Caco-2 (cell line): Measurements from ENCODE around the gene CREB3L2. TPM values are rescaled to one million over a fixed set of nuclear protein-coding genes. Genes with fewer than 3 reads are reported as not detected.
"Not testable (repeated sequence)": the region's sequence is repeated elsewhere in the genome, so short reads cannot be mapped to it uniquely, and the experiment has no call there.

Experiments
- BruUV-seq: library from RNA; stranded (reverse); fragments of 400-500 nt; replicated peaks from 2 replicates; lab custom pipeline; 2021; lab: Mats Ljungman, UMichigan
- CTCF ChIA-PET: fragments of 300-600 bp; sonication (Branson Sonifier 250); formaldehyde crosslinking; loops from one replicate; lab custom pipeline; 2022; ENCODE audit warnings: antibody characterized with exemption; lab: Charles Lee
- POLR2A ChIA-PET: fragments of 300-600 bp; sonication (Branson Sonifier 250); formaldehyde crosslinking; loops from one replicate; lab custom pipeline; 2022; ENCODE audit warnings: antibody characterized with exemption; lab: Charles Lee
- DNase-seq, 2 experiments: peaks; one replicate each; pipeline versions ENCODE4 v3.0.0 to v3.0.0-alpha.2; 2020 to 2022
- H3K27me3 ChIP-seq: replicated peaks from 2 replicates; pipeline ENCODE4 v1.6.0; 2011; ENCODE audit warnings: low read length; ENCODE audit not compliant: control insufficient read depth, insufficient read depth
- H3K36me3 ChIP-seq: 2 replicates; pipeline ENCODE4 v1.5.1; 2011; ENCODE audit warnings: low read length; ENCODE audit not compliant: control insufficient read depth, insufficient read depth
- H3K4me1 ChIP-seq: fragments of 250-450 bp; sonication (Bioruptor Pico); 2 replicates; pipeline ENCODE4 v1.5.1; 2020; ENCODE audit warnings: mild to moderate bottlenecking
- H3K4me3 ChIP-seq: 2 replicates; pipeline ENCODE4 v1.5.1; 2011; ENCODE audit warnings: low read depth, mild to moderate bottlenecking, control low read depth, low read length
- H3K9me3 ChIP-seq: fragments of 250-450 bp; sonication (Bioruptor Pico); 2 replicates; pipeline ENCODE4 v1.5.1; 2020; ENCODE audit warnings: mild to moderate bottlenecking, moderate library complexity
- H3K27ac Mint-ChIP-seq: one replicate; pipeline ENCODE4 v1.8.0; 2022; ENCODE audit warnings: mixed read lengths; ENCODE audit not compliant: unreplicated experiment
- H3K27me3 Mint-ChIP-seq: one replicate; pipeline ENCODE4 v1.8.0; 2022; ENCODE audit warnings: mixed read lengths; ENCODE audit not compliant: insufficient read depth, unreplicated experiment
- H3K36me3 Mint-ChIP-seq: one replicate; pipeline ENCODE4 v1.8.0; 2022; ENCODE audit warnings: mild to moderate bottlenecking, mixed read lengths; ENCODE audit not compliant: insufficient read depth, unreplicated experiment
- H3K4me1 Mint-ChIP-seq: one replicate; pipeline ENCODE4 v1.8.0; 2022; ENCODE audit warnings: low read depth, mixed read lengths; ENCODE audit not compliant: unreplicated experiment
- H3K4me3 Mint-ChIP-seq: one replicate; pipeline ENCODE4 v1.8.0; 2022; ENCODE audit warnings: mild to moderate bottlenecking, moderate library complexity, mixed read lengths; ENCODE audit not compliant: unreplicated experiment
- H3K9me3 Mint-ChIP-seq: one replicate; pipeline ENCODE4 v1.8.0; 2022; ENCODE audit warnings: mixed read lengths; ENCODE audit not compliant: unreplicated experiment
- intact Hi-C: fragments of 100-400 bp; cut with micrococcal nuclease; formaldehyde crosslinking; loops from one replicate; pipeline ENCODE4 v1.10.0; 2022; ENCODE audit not compliant: unreplicated experiment
- total RNA-seq: library from RNA; stranded (reverse); gene quantifications from 2 replicates; pipeline ENCODE4 v1.2.3, GENCODE V29; 2022
- TF ChIP-seq, protein P1 (sequence below), 2 experiments: fragments of 200-600 bp in 1 of 2; IDR thresholded peaks; 1 replicate in 1 of 2; 2 replicates in 1 of 2; pipeline versions ENCODE4 v1.5.1 to v1.8.0; 2011 to 2022; ENCODE audit warnings: antibody characterized with exemption in 1 of 2, control low read depth in 1 of 2, inconsistent platforms in 1 of 2, low read depth in 1 of 2, low read length in 1 of 2, mild to moderate bottlenecking in 1 of 2, moderate library complexity in 1 of 2; ENCODE audit not compliant: insufficient read depth in 1 of 2, severe bottlenecking in 1 of 2, unreplicated experiment in 1 of 2

Gene CREB3L2
- total RNA-seq, 1 experiment from 2014 or later = 123 TPM

GRCh38 chr7:137836113-137836509, 165.8 kb downstream of the CREB3L2 start:
- TF ChIP-seq, protein P1, sequence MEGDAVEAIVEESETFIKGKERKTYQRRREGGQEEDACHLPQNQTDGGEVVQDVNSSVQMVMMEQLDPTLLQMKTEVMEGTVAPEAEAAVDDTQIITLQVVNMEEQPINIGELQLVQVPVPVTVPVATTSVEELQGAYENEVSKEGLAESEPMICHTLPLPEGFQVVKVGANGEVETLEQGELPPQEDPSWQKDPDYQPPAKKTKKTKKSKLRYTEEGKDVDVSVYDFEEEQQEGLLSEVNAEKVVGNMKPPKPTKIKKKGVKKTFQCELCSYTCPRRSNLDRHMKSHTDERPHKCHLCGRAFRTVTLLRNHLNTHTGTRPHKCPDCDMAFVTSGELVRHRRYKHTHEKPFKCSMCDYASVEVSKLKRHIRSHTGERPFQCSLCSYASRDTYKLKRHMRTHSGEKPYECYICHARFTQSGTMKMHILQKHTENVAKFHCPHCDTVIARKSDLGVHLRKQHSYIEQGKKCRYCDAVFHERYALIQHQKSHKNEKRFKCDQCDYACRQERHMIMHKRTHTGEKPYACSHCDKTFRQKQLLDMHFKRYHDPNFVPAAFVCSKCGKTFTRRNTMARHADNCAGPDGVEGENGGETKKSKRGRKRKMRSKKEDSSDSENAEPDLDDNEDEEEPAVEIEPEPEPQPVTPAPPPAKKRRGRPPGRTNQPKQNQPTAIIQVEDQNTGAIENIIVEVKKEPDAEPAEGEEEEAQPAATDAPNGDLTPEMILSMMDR (IDR thresholded peaks at IDR 0.05; ENCODE audit: insufficient read depth in 1 of 2, low read depth in 1 of 2, low read length in 1 of 2, severe bottlenecking in 1 of 2, unreplicated experiment in 1 of 2) = no peak
- no TSS peak for BruUV-seq
- no peaks in the 10 kb centered on the region for H3K27me3 Mint-ChIP-seq
- POLR2A ChIA-PET = interaction anchor here (0.5 kb wide), 1 partner anchor 968 kb away, joined by 3 read pairs; no protein-coding TSS in a partner anchor
- H3K4me1 ChIP-seq = no peaks in the 10 kb centered on the region
- no peaks in the 10 kb centered on the region for H3K4me1 Mint-ChIP-seq
- intact Hi-C loops = no loop called here
- no peak overlapping the region for H3K4me3 ChIP-seq
- no peaks in the 10 kb centered on the region for H3K36me3 ChIP-seq
- H3K27me3 ChIP-seq = no peaks in the 10 kb centered on the region
- H3K9me3 ChIP-seq = peaks cover 25% of the 10 kb centered on the region
- no peak for DNase-seq
- H3K36me3 Mint-ChIP-seq = peaks cover 9% of the 10 kb centered on the region
- H3K27ac Mint-ChIP-seq = no peak overlapping the region
- CTCF ChIA-PET = no interaction called here
- H3K9me3 Mint-ChIP-seq = peaks cover 21% of the 10 kb centered on the region
- no peak overlapping the region for H3K4me3 Mint-ChIP-seq

- no peak overlapping the region for H3K27ac Mint-ChIP-seq
- Histone ChIP-seq H3K36me3 (no peaks in the 10 kb centered on the region), H3K4me1 (no peaks in the 10 kb centered on the region), H3K9me3 (peaks cover 25% of the 10 kb centered on the region), H3K27me3 (no peaks in the 10 kb centered on the region), H3K4me3 (no peak overlapping the region)
- no peaks in the 10 kb centered on the region for H3K4me1 Mint-ChIP-seq
- no peak for DNase-seq
- ChIA-PET CTCF (no interaction called here), POLR2A (interaction anchor here (0.5 kb wide), 1 partner anchor 969 kb away, joined by 3 read pairs; no protein-coding TSS in a partner anchor)
- intact Hi-C loops = no loop called here
- no peak overlapping the region for H3K4me3 Mint-ChIP-seq
- H3K9me3 Mint-ChIP-seq = peaks cover 21% of the 10 kb centered on the region
- no TSS peak for BruUV-seq
- TF ChIP-seq, protein P1 (IDR thresholded peaks at IDR 0.05; ENCODE audit: insufficient read depth in 1 of 2, low read depth in 1 of 2, low read length in 1 of 2, severe bottlenecking in 1 of 2, unreplicated experiment in 1 of 2) = no peak
- peaks cover 9% of the 10 kb centered on the region for H3K36me3 Mint-ChIP-seq
- H3K27me3 Mint-ChIP-seq = no peaks in the 10 kb centered on the region
Observed at GRCh38 chr7:137835486-137836112, 166.3 kb downstream of the CREB3L2 start.

DNA sequence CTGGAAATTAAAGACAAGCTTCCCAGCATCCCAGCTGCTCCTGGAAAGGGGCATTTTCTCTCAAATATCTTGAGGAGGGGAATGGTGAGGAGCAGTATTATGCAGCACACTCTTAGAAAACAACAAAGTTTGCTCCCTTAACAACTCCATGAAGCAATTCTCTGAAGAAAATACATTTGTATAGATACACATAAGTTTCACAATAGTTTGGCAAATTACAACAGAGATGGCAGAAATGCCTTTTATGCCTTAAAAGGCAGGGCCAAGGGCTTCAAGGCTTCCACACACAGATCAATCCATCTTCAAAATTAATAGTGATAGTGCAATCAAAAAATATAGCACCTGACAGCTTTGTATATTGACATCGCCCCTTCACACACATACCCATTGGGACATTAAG, 167.3 kb downstream of the CREB3L2 start:
- Histone ChIP-seq H3K4me3 (no peak overlapping the region), H3K4me1 (no peaks in the 10 kb centered on the region), H3K36me3 (no peaks in the 10 kb centered on the region), H3K9me3 (peaks cover 25% of the 10 kb centered on the region), H3K27me3 (no peaks in the 10 kb centered on the region)
- BruUV-seq = no TSS peak
- POLR2A ChIA-PET = no interaction called here
- peaks cover 21% of the 10 kb centered on the region for H3K9me3 Mint-ChIP-seq
- TF ChIP-seq, protein P1 (IDR thresholded peaks at IDR 0.05; ENCODE audit: insufficient read depth in 1 of 2, low read depth in 1 of 2, low read length in 1 of 2, severe bottlenecking in 1 of 2, unreplicated experiment in 1 of 2) = no peak
- no peak overlapping the region for H3K27ac Mint-ChIP-seq
- CTCF ChIA-PET = no interaction called here
- peaks cover 9% of the 10 kb centered on the region for H3K36me3 Mint-ChIP-seq
- H3K27me3 Mint-ChIP-seq = no peaks in the 10 kb centered on the region
- DNase-seq = no peak
- H3K4me1 Mint-ChIP-seq = no peaks in the 10 kb centered on the region
- intact Hi-C loops = no loop called here
- H3K4me3 Mint-ChIP-seq = no peak overlapping the region

DNA sequence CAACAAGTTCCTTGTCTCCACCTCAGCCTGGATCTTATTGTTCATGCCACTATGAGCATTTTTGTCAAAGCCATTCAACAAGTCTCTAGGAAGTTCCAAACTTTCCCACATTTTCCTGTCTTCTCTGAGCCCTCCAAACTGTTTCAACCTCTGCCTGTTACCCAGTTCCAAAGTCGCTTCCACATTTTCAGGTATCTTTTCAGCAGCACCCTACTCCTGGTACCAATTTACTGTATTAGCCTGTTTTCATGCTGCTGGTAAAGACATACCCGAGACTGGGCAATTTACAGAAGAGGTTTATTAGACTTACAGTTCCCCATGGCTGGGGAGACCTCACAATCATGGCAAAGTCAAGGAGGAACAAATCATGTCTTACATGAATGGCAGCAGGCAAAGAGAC, 168.9 kb downstream of the CREB3L2 start:
- H3K36me3 ChIP-seq, H3K36me3 Mint-ChIP-seq, H3K4me1 ChIP-seq, H3K4me3 Mint-ChIP-seq, intact Hi-C loops, H3K27me3 ChIP-seq, H3K4me3 ChIP-seq, CTCF ChIA-PET, H3K27me3 Mint-ChIP-seq, DNase-seq, H3K27ac Mint-ChIP-seq, BruUV-seq, POLR2A ChIA-PET, H3K4me1 Mint-ChIP-seq: not testable (repeated sequence)
- peaks cover 21% of the 10 kb centered on the region for H3K9me3 Mint-ChIP-seq
- peaks cover 25% of the 10 kb centered on the region for H3K9me3 ChIP-seq
